GM23248 (cell line): ENCODE measurements around the gene HPDL. TPM values are rescaled to one million over a fixed set of nuclear protein-coding genes. Genes with fewer than 3 reads are reported as not detected.

Experiments
- DNase-seq: peaks from one replicate; pipeline ENCODE4 v3.0.0-alpha.2; 2015
- H2AFZ ChIP-seq: fragments of 200-600 bp; sonication (generic); 2 replicates; pipeline ENCODE4 v1.6.1; 2016; ENCODE audit warnings: antibody characterized with exemption
- H3F3A ChIP-seq: fragments of 200-600 bp; sonication (generic); 2 replicates; pipeline ENCODE4 v1.6.1; 2016; ENCODE audit warnings: mild to moderate bottlenecking, antibody characterized with exemption, mixed run types; ENCODE audit not compliant: insufficient read depth
- H3K27ac ChIP-seq: fragments of 200-600 bp; sonication (generic); 2 replicates; pipeline ENCODE4 v1.5.1; 2016; ENCODE audit warnings: mild to moderate bottlenecking
- H3K27me3 ChIP-seq: fragments of 200-600 bp; sonication (generic); replicated peaks from 2 replicates; pipeline ENCODE4 v1.6.1; 2016; ENCODE audit warnings: mild to moderate bottlenecking; ENCODE audit not compliant: insufficient read depth
- H3K36me3 ChIP-seq: fragments of 200-600 bp; sonication (generic); 2 replicates; pipeline ENCODE4 v1.6.1; 2016; ENCODE audit warnings: low read depth, mild to moderate bottlenecking
- H3K4me1 ChIP-seq: fragments of 200-600 bp; sonication (generic); 2 replicates; pipeline ENCODE4 v1.6.1; 2016; ENCODE audit warnings: mild to moderate bottlenecking; ENCODE audit not compliant: insufficient read depth
- H3K4me2 ChIP-seq: fragments of 200-600 bp; sonication (generic); one replicate; pipeline ENCODE4 v1.6.1; 2016; ENCODE audit warnings: mild to moderate bottlenecking; ENCODE audit not compliant: unreplicated experiment
- H3K4me3 ChIP-seq: fragments of 200-600 bp; sonication (generic); 2 replicates; pipeline ENCODE4 v1.5.1; 2016; ENCODE audit warnings: mild to moderate bottlenecking
- H3K79me2 ChIP-seq: fragments of 200-600 bp; sonication (generic); 2 replicates; pipeline ENCODE4 v1.6.1; 2016; ENCODE audit warnings: mild to moderate bottlenecking; ENCODE audit not compliant: insufficient read depth
- H3K9ac ChIP-seq: fragments of 200-600 bp; sonication (generic); 2 replicates; pipeline ENCODE4 v1.6.1; 2016; ENCODE audit warnings: mild to moderate bottlenecking
- H3K9me2 ChIP-seq: fragments of 200-600 bp; sonication (generic); 2 replicates; pipeline ENCODE4 v1.6.1; 2016; ENCODE audit warnings: mixed run types, mild to moderate bottlenecking, moderate library complexity; ENCODE audit not compliant: insufficient read depth
- H3K9me3 ChIP-seq: fragments of 200-600 bp; sonication (generic); one replicate; pipeline ENCODE4 v1.6.1; 2017; ENCODE audit warnings: low read depth
- H4K20me1 ChIP-seq: fragments of 200-600 bp; sonication (generic); 2 replicates; pipeline ENCODE4 v1.6.0; 2016; ENCODE audit not compliant: insufficient read depth
- EZH2 ChIP-seq: fragments of 200-600 bp; sonication (generic); IDR thresholded peaks from 2 replicates; pipeline ENCODE4 v1.6.1; 2018; ENCODE audit warnings: antibody characterized with exemption, mild to moderate bottlenecking; ENCODE audit not compliant: insufficient read depth, poor library complexity, severe bottlenecking
- EZH2phosphoT487 ChIP-seq: fragments of 200-600 bp; sonication (generic); IDR thresholded peaks from 2 replicates; pipeline ENCODE4 v1.6.1; 2018; ENCODE audit warnings: antibody characterized with exemption, moderate library complexity, mild to moderate bottlenecking, low read depth; ENCODE audit not compliant: insufficient read depth
- WGBS, 2 experiments: methylation state at CpG; one replicate each; pipeline ENCODE4 v1.1.6; 2015 to 2017; ENCODE audit warnings: low lambda C conversion rate in 2 of 2, low coverage in 1 of 2; ENCODE audit errors: missing lambda C conversion rate in 2 of 2; 5-methylcytosine and 5-hydroxymethylcytosine counted together
- in situ Hi-C: fragments of 300-500 bp; cut with MboI; formaldehyde crosslinking; loops from 2 replicates; pipeline ENCODE4 v1.15.0; 2020
- polyA plus RNA-seq: library from polyadenylated mRNA; unstranded; fragments of >200 nt; fragmentation: Nextera tagmentation; extraction: Ambion mirVana; gene quantifications from 2 replicates; pipeline ENCODE4 v1.2.1, GENCODE V29; 2016
- total RNA-seq: library from RNA; depleted of rRNA; stranded (reverse); fragments of >200 nt; shearing (Covaris generic); gene quantifications from 2 replicates; pipeline ENCODE4 v1.2.3, GENCODE V29; 2014

Gene HPDL
- total and polyA plus RNA-seq, 2 experiments from 2014 or later: 1.2 to 3.7 TPM

DNA sequence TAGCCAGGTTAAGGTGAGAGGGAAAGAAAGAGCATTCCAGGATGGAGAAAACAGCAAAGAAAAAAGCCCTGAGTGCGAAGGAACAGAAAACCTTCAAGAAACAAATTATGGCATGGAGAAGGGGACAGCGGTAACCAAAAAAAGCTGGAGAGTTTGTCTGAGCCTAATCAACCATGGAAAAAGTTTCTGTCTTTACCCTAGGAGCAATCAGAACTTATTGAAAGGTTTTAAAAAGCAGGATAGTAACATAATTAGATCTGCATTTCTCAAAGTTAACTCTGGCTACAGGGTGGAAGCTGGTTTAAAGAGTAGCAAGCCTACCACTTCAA lies 26.1 kb upstream of the HPDL start:
- H3K4me3 ChIP-seq: no peak overlapping the region
- DNase-seq: no peak
- H3K79me2 ChIP-seq: no peaks in the 10 kb centered on the region
- in situ Hi-C loops: loop anchor here (25.0 kb wide), 1 partner anchor 463 kb away; the partner anchor contains the start of gene PTCH2
- peaks cover 6% of the 10 kb centered on the region; the same call in 1 of the 2 replicates for H3K4me1 ChIP-seq
- H4K20me1 ChIP-seq: no peaks in the 10 kb centered on the region
- no peaks in the 10 kb centered on the region for H3K27me3 ChIP-seq
- no peak overlapping the region for H3K4me2 ChIP-seq
- no peaks in the 10 kb centered on the region for H3K9me2 ChIP-seq
- peaks cover 11% of the 10 kb centered on the region for H3F3A ChIP-seq
- no peak overlapping the region for H3K9ac ChIP-seq
- 63 to 67% methylated on average over 2 of the region's 2 CpGs for WGBS, 2 experiments
- TF ChIP-seq EZH2phosphoT487 (no peak), EZH2 (no peak)
- H2AFZ ChIP-seq: no peak overlapping the region
- H3K27ac ChIP-seq: no peak overlapping the region
- H3K36me3 ChIP-seq: no peaks in the 10 kb centered on the region
- H3K9me3 ChIP-seq: no peaks in the 10 kb centered on the region

DNA sequence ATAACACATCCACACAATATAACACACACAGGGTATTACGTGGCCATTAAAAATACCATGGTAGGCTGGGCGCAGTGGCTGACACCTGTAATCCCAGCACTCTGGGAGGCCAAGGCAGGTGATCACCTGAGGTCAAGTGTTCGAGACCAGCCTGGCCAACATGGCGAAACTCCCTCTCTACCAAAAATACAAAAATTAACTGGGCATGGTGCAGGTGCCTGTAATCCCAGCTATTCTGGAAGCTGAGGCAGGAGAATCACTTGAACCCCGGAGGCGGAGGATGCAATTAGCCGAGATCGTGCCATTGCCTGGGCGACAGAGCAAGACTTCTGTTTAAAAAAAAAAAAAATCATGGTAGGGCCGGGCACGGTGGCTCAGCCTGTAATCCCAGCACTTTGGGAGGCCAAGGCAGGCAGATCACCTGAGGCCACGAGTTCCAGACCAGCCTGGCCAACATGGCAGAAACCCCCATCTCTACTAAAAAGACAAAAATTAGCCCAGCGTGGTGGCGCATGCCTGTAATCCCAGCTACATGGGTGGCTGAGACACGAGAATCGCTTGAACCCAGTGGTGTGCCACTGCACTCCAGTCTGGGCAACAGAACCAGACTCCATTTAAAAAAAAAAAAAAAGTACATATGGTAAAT lies 24.1 kb upstream of the HPDL start:
- in situ Hi-C loops: loop anchor here (25.0 kb wide), 1 partner anchor 465 kb away; the partner anchor contains the start of gene PTCH2
- DNase-seq: no peak

DNA sequence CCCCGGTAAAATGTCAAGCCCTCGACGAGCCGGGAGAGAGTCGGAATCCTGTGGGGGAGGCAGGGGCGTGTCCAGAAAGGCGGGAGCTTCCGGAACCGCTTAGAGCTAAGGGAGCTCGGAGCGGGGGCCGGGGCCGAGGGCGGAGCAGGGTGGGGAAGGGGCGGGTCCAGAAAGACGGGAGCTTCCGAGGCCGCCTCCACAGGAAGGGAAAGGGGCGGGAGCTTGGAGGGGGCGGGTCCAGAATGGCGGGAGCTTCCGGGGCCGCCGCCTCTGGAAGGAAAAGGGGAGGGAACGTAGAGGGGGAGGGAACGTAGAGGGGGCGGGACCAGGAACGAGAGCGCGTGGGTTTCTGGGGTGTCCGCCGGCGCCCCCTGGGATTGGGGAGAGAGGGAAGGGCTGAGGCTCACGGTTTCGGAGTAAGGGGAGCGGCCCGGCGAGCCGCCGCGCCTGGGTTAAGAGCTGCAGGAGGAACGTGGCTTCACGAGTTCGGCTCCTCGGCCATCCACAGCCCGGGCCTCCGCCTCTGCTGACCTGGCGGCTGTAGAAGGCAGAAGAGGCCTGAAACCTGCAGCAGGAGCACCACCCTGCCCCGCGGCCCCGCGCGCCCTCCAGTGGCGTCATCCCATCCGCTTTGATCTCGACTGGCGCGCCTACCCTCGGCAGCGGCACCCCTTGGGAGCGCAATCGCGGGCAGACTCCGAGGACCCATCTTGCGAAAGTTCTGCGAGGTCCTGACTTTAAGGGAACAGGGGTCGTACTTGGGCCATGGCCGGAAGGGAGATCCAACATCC lies 23.0 kb upstream of the HPDL start:
- Histone ChIP-seq H3K9ac (peak overlapping the region; percentile 88), H3K9me3 (no peaks in the 10 kb centered on the region), H3K9me2 (no peaks in the 10 kb centered on the region), H3K4me1 (peaks cover 21% of the 10 kb centered on the region), H3F3A (peaks cover 26% of the 10 kb centered on the region), H3K27ac (peak overlapping the region; percentile 88), H2AFZ (peak overlapping the region; percentile 94), H3K79me2 (no peaks in the 10 kb centered on the region), H3K4me2 (peak overlapping the region; percentile 84), H3K27me3 (no peaks in the 10 kb centered on the region), H4K20me1 (no peaks in the 10 kb centered on the region), H3K36me3 (no peaks in the 10 kb centered on the region), H3K4me3 (peak overlapping the region; percentile 79)
- DNase-seq: peak; percentile 99
- WGBS, 2 experiments: 1 to 2% methylated on average over 29 to 68 of the region's 68 CpGs
- TF ChIP-seq EZH2 (no peak), EZH2phosphoT487 (no peak)
- in situ Hi-C loops: loop anchor here (25.0 kb wide), 1 partner anchor 466 kb away; the partner anchor contains the start of gene PTCH2

More for the DNA sequence above, 24.1 kb upstream of the HPDL start:
- Histone ChIP-seq H3K4me3 (peak overlapping the region; percentile 73), H3K36me3 (no peaks in the 10 kb centered on the region), H3K4me2 (peak overlapping the region; percentile 84), H3K9me2 (no peaks in the 10 kb centered on the region), H3F3A (peaks cover 26% of the 10 kb centered on the region), H3K9ac (peak overlapping the region; percentile 87), H3K9me3 (no peaks in the 10 kb centered on the region), H3K27ac (peak overlapping the region; percentile 88), H3K79me2 (no peaks in the 10 kb centered on the region), H3K4me1 (peaks cover 21% of the 10 kb centered on the region), H4K20me1 (no peaks in the 10 kb centered on the region), H3K27me3 (no peaks in the 10 kb centered on the region), H2AFZ (peak overlapping the region; percentile 94)
- no peak for TF ChIP-seq EZH2
- no peak for TF ChIP-seq EZH2phosphoT487
- WGBS, 2 experiments: 86 to 87% methylated on average over 16 of the region's 16 CpGs

DNA sequence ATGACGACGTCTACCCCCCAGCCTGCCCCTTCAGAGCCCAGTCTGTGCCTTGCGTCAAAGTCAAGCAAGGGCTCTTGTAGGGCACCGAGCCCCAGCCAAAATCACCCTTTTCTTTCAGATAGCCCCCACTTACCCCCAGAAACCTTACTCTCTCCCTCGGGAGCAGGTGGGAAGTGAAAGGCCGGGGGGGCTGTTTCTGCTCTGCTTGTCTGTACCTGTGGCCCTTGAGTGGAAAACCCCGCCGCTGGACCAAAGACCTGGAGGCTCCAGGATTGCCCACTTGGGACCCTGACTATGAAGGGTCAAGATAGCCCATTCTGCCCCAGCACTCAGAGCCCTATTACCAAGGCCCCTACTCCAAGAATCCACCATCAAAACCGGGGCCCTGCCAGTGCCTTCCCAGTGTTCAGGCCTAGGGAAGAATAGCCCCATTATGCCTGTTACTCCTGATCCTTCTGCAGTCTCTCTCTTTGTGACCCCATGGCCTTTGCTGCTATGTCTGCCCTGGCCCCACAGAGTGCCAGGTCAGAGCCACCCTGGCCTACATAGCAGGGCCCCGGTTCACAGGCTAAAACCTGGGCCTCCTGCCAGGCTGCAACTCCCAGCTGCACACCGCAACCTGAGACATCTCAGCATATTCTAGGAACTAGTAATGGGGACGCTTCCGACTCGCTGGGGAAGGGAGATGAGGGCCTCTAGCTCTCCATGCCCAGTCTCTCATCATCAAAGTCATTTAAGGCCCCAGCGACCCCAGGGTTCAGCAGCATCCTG lies 22.2 kb upstream of the HPDL start:
- peak; percentile 9 for DNase-seq

More for the DNA sequence above, 22.2 kb upstream of the HPDL start:
- in situ Hi-C loops: loop anchor here (25.0 kb wide), 1 partner anchor 467 kb away; the partner anchor contains the start of gene PTCH2
- peak overlapping the region; percentile 84 for H3K4me2 ChIP-seq
- H3K4me3 ChIP-seq: peak overlapping the region; percentile 79
- no peaks in the 10 kb centered on the region for H3K79me2 ChIP-seq
- H3K36me3 ChIP-seq: no peaks in the 10 kb centered on the region
- no peaks in the 10 kb centered on the region for H3K9me2 ChIP-seq
- no peaks in the 10 kb centered on the region for H3K27me3 ChIP-seq
- H3K9me3 ChIP-seq: no peaks in the 10 kb centered on the region
- H2AFZ ChIP-seq: peak overlapping the region; percentile 91
- no peaks in the 10 kb centered on the region for H4K20me1 ChIP-seq
- H3K27ac ChIP-seq: peak overlapping the region; percentile 84
- peak overlapping the region; percentile 88 for H3K9ac ChIP-seq
- 62 to 64% methylated on average over 14 to 15 of the region's 15 CpGs for WGBS, 2 experiments
- no peak for TF ChIP-seq EZH2
- no peak for TF ChIP-seq EZH2phosphoT487
- H3K4me1 ChIP-seq: peaks cover 21% of the 10 kb centered on the region
- H3F3A ChIP-seq: peaks cover 26% of the 10 kb centered on the region
